Activated T-cell treated with anti-CD3 and anti-CD28 coated beads, Interleukin-2, amount 50 U/mL, for 4 hours (primary cell): ENCODE results near the gene TMEM151A. TPM values are rescaled to one million over a fixed set of nuclear protein-coding genes. Genes with fewer than 3 reads are reported as not detected.

Experiments
- ATAC-seq, 2 donors: fragments of 200-7000 bp; cut with Tn5 transposase; one replicate each; pipeline ENCODE4 v1.10.0; 2021
- DNase-seq: peaks from one replicate; pipeline ENCODE4 v3.0.0-alpha.2; 2020
- H3K27me3 Mint-ChIP-seq: one replicate; pipeline ENCODE4 v1.8.0; 2021; ENCODE audit warnings: low read depth, mixed read lengths
- H3K36me3 Mint-ChIP-seq: one replicate; pipeline ENCODE4 v1.8.0; 2022; ENCODE audit warnings: mixed read lengths; ENCODE audit not compliant: insufficient read depth
- H3K4me1 Mint-ChIP-seq: one replicate; pipeline ENCODE4 v1.8.0; 2021; ENCODE audit warnings: low read depth, mixed read lengths
- H3K4me3 Mint-ChIP-seq: one replicate; pipeline ENCODE4 v1.8.0; 2021; ENCODE audit warnings: mild to moderate bottlenecking, moderate library complexity, mixed read lengths
- H3K9me3 Mint-ChIP-seq: one replicate; pipeline ENCODE4 v1.8.0; 2021; ENCODE audit warnings: mixed read lengths
- total RNA-seq, 3 donors: library from RNA; stranded (reverse); gene quantifications; one replicate each; pipeline ENCODE4 v1.2.1, GENCODE V29; 2021

The TMEM151A gene
- total RNA-seq, 3 donors from 2014 or later, result 0.11 TPM; not detected in 2

GRCh38 chr11:66325263-66325671 is 33.6 kb downstream of the TMEM151A start:
- peaks cover 28% of the 10 kb centered on the region for H3K4me1 Mint-ChIP-seq
- H3K36me3 Mint-ChIP-seq, result no peaks in the 10 kb centered on the region
- no peak overlapping the region for H3K4me3 Mint-ChIP-seq
- no peaks in the 10 kb centered on the region for H3K9me3 Mint-ChIP-seq
- ATAC-seq (no peak), DNase-seq (no peak)
- no peaks in the 10 kb centered on the region for H3K27me3 Mint-ChIP-seq

- Mint-ChIP-seq H3K4me1 (peaks cover 28% of the 10 kb centered on the region), H3K4me3 (no peak overlapping the region), H3K9me3 (no peaks in the 10 kb centered on the region), H3K27me3 (no peaks in the 10 kb centered on the region), H3K36me3 (no peaks in the 10 kb centered on the region)
- peak; percentile 18 to 21 for ATAC-seq
- DNase-seq, result no peak
Observed at GRCh38 chr11:66326261-66327111, 34.8 kb downstream of the TMEM151A start.

DNA sequence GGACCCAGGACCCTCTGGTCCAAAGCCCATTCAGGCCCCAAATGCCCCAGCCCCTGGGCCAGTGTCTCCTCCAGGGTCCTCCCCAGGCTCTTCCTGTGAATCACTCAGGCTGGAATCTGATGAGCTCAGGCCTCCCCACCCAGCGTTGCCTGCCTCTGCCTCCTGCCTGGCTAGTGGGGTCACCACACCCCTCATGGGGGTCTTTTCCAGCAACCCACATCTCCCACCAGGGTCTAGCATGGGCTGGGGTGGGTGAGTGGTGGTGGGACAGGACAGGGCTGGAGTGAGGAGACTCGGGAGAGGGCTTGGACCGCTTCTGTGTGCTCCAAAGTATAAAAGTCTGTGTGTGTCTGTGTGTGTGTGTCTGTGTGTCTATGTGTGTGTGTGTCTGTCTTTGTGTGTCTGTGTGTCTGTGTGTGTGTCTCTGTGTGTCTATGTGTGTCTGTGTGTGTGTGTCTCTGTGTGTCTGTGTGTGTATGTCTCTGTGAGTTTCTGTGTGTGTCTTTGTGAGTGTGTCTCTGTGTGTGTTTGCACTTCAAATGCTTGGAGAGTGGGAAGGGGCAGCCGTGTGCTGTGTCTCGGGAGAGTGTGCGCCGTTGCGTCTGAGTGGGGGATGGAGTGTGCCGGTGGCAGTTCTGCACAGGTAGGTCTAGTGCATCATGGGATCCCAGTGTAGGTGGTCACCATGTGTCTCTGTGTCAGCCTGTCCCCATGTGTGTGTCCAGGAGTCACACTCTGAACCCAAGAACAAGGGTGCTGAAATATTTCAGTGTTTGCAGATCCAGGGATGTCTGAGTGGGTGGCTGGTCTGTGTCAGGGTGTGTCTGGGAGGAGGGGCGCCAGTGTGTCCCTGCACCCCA is 35.7 kb downstream of the TMEM151A start:
- Mint-ChIP-seq H3K4me3 (no peak overlapping the region), H3K36me3 (no peaks in the 10 kb centered on the region), H3K4me1 (peaks cover 28% of the 10 kb centered on the region), H3K9me3 (no peaks in the 10 kb centered on the region), H3K27me3 (no peaks in the 10 kb centered on the region)
- ATAC-seq, result no peak
- no peak for DNase-seq

DNA sequence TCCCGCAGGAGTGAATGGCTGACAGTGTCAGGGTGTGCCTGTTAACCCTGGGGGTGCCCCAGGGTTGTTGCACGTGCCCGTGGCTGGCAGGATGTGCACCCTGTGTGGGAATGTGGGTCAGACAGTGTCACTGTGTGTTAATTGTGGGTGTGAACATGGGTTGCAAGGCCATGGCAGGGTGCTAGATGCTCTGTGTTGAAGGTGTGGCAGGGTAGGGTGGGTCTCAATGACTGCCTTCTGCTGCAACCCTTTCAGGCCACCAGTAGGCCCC is 36.3 kb downstream of the TMEM151A start:
- Mint-ChIP-seq H3K27me3 (no peaks in the 10 kb centered on the region), H3K4me3 (no peak overlapping the region), H3K4me1 (peaks cover 28% of the 10 kb centered on the region), H3K9me3 (no peaks in the 10 kb centered on the region), H3K36me3 (no peaks in the 10 kb centered on the region)
- ATAC-seq (peak; percentile 25 to 32), DNase-seq (no peak)

DNA sequence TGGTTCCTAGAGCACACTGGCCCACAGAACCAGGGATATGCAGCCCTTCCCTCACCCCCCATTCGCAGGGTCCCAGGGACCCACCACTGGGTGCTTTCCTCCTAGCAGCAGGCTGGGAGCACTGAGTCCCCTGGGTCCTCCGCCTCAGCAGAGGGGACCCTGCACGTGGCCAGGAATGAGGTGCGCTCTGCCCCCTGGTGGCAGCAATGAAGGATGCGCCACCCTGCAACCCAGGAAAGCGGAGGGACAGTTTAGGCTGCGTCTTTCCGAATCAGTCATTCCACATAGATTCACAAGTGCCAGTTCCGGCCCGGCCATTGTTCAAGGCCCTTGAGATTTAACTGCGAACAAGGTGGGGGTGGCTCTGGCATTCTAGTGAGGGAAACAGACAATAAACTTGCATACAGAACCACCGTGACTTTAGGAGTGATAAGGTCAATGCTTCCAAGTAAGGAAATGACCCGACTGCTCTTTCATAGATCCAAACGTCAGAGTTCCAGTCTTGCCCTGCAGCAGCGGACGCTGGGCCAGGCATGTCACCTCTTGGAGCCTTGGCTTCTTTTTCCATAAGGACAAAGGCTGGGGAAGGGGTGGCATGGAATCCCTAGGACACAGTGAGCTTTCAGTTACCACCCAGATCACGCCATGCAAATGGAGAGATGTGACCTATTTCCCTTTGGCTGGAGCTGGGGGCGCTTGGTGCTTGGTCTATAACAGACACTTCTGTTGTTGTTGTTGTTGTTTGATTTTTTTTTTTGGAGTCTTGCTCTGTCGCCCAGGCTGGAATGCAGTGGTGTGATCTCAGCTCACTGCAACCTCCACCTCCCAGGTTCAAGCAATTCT is 36.8 kb downstream of the TMEM151A start:
- ATAC-seq (peak; percentile 89 to 93), DNase-seq (peak; percentile 78)
- Mint-ChIP-seq H3K4me3 (peak overlapping the region; percentile 38), H3K9me3 (no peaks in the 10 kb centered on the region), H3K27me3 (no peaks in the 10 kb centered on the region), H3K4me1 (peaks cover 28% of the 10 kb centered on the region), H3K36me3 (no peaks in the 10 kb centered on the region)

- H3K9me3 Mint-ChIP-seq, result no peaks in the 10 kb centered on the region
- DNase-seq (no peak), ATAC-seq (no peak)
- no peak overlapping the region for H3K4me3 Mint-ChIP-seq
- peaks cover 28% of the 10 kb centered on the region for H3K4me1 Mint-ChIP-seq
- no peaks in the 10 kb centered on the region for H3K27me3 Mint-ChIP-seq
- no peaks in the 10 kb centered on the region for H3K36me3 Mint-ChIP-seq
Observed at GRCh38 chr11:66329165-66329673, 37.5 kb downstream of the TMEM151A start.

DNA sequence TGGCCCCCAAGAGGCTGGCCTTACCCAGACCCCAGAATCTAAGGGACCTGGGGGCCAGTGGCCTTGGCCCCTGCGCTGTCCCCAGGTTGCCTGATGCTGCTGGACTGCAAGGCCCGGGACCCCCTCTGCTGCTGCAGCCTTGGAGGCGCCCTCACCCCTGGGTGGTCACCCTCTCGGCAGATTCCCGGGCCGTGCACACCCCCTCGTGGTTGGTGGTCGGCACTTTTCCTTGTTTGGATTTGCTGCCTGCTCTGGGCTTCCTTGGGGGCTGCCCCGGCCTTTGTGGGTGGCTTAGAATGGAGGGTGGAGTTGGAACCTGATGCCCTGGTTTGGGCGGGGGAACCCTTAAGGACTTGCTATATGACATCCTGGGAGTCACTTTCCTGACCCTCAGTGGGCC is 39.2 kb downstream of the TMEM151A start:
- no peak for DNase-seq

GRCh38 chr11:66331542-66332370 is 40.1 kb downstream of the TMEM151A start:
- no peak for ATAC-seq
- Mint-ChIP-seq H3K36me3 (no peaks in the 10 kb centered on the region), H3K9me3 (no peaks in the 10 kb centered on the region), H3K4me1 (peaks cover 29% of the 10 kb centered on the region), H3K27me3 (no peaks in the 10 kb centered on the region), H3K4me3 (no peak overlapping the region)
- no peak for DNase-seq

More for the DNA sequence above, 39.2 kb downstream of the TMEM151A start:
- H3K9me3 Mint-ChIP-seq, result no peaks in the 10 kb centered on the region
- no peaks in the 10 kb centered on the region for H3K36me3 Mint-ChIP-seq
- peaks cover 28% of the 10 kb centered on the region for H3K4me1 Mint-ChIP-seq
- H3K27me3 Mint-ChIP-seq, result no peaks in the 10 kb centered on the region
- ATAC-seq, result no peak
- no peak overlapping the region for H3K4me3 Mint-ChIP-seq

DNA sequence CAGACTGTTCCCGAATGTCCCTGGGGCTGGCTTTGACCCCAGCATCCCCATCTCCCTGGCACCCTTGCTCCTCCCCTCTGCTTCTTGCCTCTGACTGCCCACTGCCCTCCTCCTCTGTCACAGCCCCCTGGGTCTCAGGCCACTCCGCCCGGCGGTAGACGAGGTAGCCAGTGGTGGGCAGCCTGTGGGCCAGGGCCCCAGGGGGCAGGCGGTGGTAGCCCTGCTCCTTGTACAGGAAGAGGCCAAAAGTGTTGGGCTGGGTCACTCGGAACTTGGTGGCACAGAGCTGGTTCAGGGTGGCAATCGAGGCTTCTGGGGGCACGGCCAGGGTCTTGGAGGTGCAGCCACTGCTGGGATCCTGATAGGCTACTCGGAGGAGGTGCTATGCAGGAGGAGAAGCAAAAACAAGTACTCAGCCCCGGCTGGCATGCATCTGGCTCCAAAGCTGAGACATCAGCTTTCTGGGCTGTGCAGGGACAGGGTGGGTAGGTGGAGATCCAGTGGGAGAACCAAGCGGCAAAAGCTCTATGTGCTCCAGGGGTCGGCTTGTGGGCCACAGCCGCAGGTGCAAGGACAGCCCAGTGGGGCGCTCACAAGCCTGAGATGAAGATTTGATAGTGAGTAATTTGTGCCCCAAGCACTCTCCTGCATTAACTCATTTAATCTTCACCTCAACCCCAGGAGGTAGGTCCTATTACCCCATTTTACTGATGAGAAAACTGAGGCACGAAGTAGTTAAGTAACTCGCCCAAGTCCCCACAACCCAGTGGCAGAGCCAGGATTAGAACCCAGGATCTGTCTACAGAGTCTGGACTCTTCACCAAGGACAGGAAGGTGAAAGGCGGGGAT is 40.9 kb downstream of the TMEM151A start:
- ATAC-seq (no peak), DNase-seq (no peak)
- Mint-ChIP-seq H3K4me3 (no peak overlapping the region), H3K4me1 (peaks cover 32% of the 10 kb centered on the region), H3K27me3 (no peaks in the 10 kb centered on the region), H3K9me3 (no peaks in the 10 kb centered on the region), H3K36me3 (peaks cover 3% of the 10 kb centered on the region)

DNA sequence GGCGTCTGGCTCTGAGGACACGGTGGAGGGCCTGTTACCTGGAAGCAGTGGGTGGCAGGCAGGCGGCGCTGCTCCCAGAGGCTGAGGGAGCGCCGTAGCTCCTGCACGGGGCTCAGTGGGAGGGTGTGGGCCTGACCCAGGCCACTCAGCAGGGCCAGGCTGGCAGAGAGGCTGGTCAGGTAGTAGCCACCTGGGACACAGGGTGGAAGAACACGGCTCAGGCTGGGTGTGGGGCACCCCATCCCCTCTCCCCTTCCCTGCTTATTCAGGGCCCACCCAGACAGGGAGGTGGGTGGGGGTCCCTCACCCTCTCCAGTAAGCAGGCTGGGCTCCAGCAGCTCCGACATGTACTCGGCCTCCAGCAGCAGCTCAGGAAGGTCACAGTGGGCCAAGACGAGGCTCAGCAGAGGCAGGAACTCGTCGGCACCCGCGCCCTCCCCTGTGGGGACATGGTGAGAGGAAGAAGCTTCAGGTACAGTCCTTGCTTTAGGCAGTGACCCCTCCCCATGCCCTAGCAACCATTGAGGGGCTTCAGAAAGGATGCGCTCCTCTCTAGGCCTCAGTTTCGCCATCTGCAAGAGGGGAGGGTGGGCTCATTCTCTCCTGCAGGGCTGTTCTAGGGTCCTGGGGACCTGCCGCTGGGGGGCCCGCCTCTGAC is 41.7 kb downstream of the TMEM151A start:
- H3K4me1 Mint-ChIP-seq, result peaks cover 24% of the 10 kb centered on the region
- no peaks in the 10 kb centered on the region for H3K27me3 Mint-ChIP-seq
- H3K36me3 Mint-ChIP-seq, result peaks cover 3% of the 10 kb centered on the region
- no peak overlapping the region for H3K4me3 Mint-ChIP-seq
- H3K9me3 Mint-ChIP-seq, result no peaks in the 10 kb centered on the region
- no peak for ATAC-seq
- DNase-seq, result no peak

DNA sequence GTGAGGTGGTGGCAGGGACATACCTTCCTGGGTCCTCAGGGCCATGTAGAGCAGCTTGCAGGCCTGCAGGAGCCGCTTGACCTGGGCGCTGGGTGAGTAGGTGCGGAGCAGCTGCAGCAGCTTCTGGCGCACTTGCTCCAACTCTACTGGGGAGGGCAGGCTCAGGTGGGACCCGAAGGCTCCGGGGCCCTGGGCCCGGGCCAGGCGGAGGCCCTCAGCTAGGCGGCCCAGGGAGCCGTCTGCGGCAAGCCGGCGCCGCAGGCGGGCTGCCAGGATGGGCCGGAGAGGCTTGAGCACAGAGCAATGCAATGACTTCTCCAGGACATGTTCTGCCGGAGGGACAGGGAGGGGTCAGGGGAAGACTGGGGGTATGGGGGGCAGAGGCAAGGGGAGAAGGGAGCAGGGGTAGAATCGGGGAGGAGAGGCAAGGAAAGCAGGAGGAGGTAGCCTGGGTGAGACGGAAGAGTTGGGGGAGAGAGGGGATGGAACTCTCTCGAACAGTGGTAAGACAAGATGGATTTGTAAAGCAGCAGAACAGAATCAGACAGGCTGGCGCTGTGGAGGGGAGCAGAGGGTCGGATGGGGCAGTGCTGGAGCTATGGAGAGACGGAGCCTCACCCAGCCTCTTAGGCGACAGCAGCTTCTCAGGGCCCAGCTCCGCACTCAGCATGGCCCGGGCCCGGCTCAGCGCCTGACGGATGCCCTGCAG is 42.4 kb downstream of the TMEM151A start:
- Mint-ChIP-seq H3K4me1 (peaks cover 20% of the 10 kb centered on the region), H3K27me3 (no peaks in the 10 kb centered on the region), H3K4me3 (no peak overlapping the region), H3K36me3 (peaks cover 5% of the 10 kb centered on the region), H3K9me3 (no peaks in the 10 kb centered on the region)
- DNase-seq, result no peak
- ATAC-seq, result no peak
